Tibial nerve (tissue), 3 donors: Measurements from ENCODE around the gene ANXA9.

Experiments
- CTCF ChIP-seq, 5 experiments: fragments of 200-600 bp in 3 of 5; fragments of 450-650 bp in 2 of 5; sonication (generic) in 3 of 5; IDR thresholded peaks; one replicate each; pipeline ENCODE4 v1.5.1; 2016 to 2019; ENCODE audit warnings: antibody characterized with exemption in 5 of 5, mild to moderate bottlenecking in 3 of 5, moderate library complexity in 2 of 5
- POLR2A ChIP-seq, 2 donors: fragments of 450-650 bp; IDR thresholded peaks; one replicate each; pipeline ENCODE4 v1.6.1; 2017; ENCODE audit warnings: antibody characterized with exemption in 2 of 2, mild to moderate bottlenecking in 2 of 2, moderate library complexity in 2 of 2

DNA sequence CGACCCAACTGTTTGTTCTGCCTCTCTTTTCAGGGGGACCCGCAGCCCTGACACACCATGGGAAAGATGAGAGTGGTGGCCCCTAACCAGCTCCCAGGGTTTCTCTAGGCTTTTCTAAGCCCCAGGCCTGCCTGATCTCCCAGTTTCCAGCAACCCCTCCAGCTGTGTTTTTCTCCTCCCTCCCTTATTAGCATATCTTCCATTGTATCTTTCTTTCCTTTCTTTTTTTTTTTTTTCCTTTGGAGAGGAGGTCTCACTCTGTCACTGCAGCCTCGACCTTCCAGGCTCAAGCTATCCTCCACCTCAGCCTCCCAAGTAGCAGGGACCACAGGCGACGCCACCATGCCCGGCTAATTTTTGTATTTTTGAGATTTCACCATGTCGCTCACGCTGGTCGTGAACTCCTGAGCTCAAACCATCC, 5.7 kb upstream of the ANXA9 start:
- TF ChIP-seq CTCF (IDR thresholded peaks at IDR 0.05) (no peak), POLR2A (IDR thresholded peaks at IDR 0.05) (no peak)
